Activated naive CD4-positive, alpha-beta T cell (primary cell): ENCODE measurements around the gene EIF4E1B.

Experiments
- DNase-seq, 4 experiments: peaks; one replicate each; lab custom pipeline; 2025; lab: John Stamatoyannopoulos, UW

EIF4E1B gene

GRCh38 chr5:176691524-176691923 is 61.0 kb downstream of the EIF4E1B start:
- no peak for DNase-seq

GRCh38 chr5:176692326-176692725 is 61.9 kb downstream of the EIF4E1B start:
- no peak for DNase-seq

- DNase-seq: no peak
Observed at GRCh38 chr5:176692839-176693476, 62.5 kb downstream of the EIF4E1B start.

GRCh38 chr5:176693477-176693851 is 63.0 kb downstream of the EIF4E1B start:
- no peak for DNase-seq

GRCh38 chr5:176694146-176694545 is 63.7 kb downstream of the EIF4E1B start:
- no peak for DNase-seq

- DNase-seq: no peak
Observed at GRCh38 chr5:176694631-176695030, 64.2 kb downstream of the EIF4E1B start.

GRCh38 chr5:176695073-176695472 is 64.6 kb downstream of the EIF4E1B start:
- no peak for DNase-seq
